Heart left ventricle (tissue), 16 donors: ENCODE results near the gene DPYSL3. TPM values are rescaled to one million over a fixed set of nuclear protein-coding genes. Genes with fewer than 3 reads are reported as not detected.
A peak's percentile ranks its signal among the peaks of the same experiment; 100 is the strongest.

Experiments used
- ATAC-seq, 4 donors: fragments of 200-7000 bp; cut with Tn5 transposase; one replicate each; pipeline ENCODE4 v1.9.1; 2020 to 2022; ENCODE audit warnings: moderate library complexity in 4 of 4, mild to moderate bottlenecking in 3 of 4, moderate number of reproducible peaks in 1 of 4
- DNase-seq, 5 donors: peaks; one replicate each; pipeline ENCODE4 v3.0.0-alpha.2; 2020
- H3K27ac ChIP-seq, 12 donors: fragments of 200-600 bp; sonication (generic) in 4 of 12; one replicate each; pipeline versions ENCODE4 v1.5.0 to v1.8.0; 2016 to 2022; ENCODE audit warnings: mild to moderate bottlenecking in 2 of 12
- H3K27me3 ChIP-seq, 9 donors: fragments of 200-600 bp; sonication (generic) in 2 of 9; one replicate each; pipeline versions ENCODE4 v1.5.1 to v1.8.0; 2016 to 2022; ENCODE audit warnings: mild to moderate bottlenecking in 3 of 9
- H3K36me3 ChIP-seq, 9 donors: fragments of 200-600 bp; sonication (generic) in 2 of 9; one replicate each; pipeline versions ENCODE4 v1.5.0 to v1.8.0; 2018 to 2022; ENCODE audit warnings: mild to moderate bottlenecking in 2 of 9
- H3K4me1 ChIP-seq, 12 donors: fragments of 200-600 bp; sonication (generic) in 4 of 12; one replicate each; pipeline versions ENCODE4 v1.5.0 to v1.8.0; 2016 to 2022; ENCODE audit warnings: mild to moderate bottlenecking in 3 of 12
- H3K4me3 ChIP-seq, 12 donors: fragments of 200-600 bp; sonication (generic) in 4 of 12; one replicate each; pipeline versions ENCODE4 v1.5.0 to v1.8.0; 2017 to 2022; ENCODE audit warnings: mild to moderate bottlenecking in 9 of 12, moderate library complexity in 4 of 12
- H3K9me3 ChIP-seq, 12 donors: fragments of 200-600 bp; sonication (generic) in 4 of 12; one replicate each; pipeline versions ENCODE4 v1.5.0 to v1.8.0; 2016 to 2022; ENCODE audit warnings: mild to moderate bottlenecking in 1 of 12
- POLR2A ChIP-seq, 2 donors: fragments of 450-650 bp; IDR thresholded peaks; one replicate each; pipeline ENCODE4 v1.6.1; 2017; ENCODE audit warnings: antibody characterized with exemption in 2 of 2, mild to moderate bottlenecking in 2 of 2, moderate library complexity in 2 of 2
- WGBS, 4 donors: extraction: QIAGEN DNeasy Blood & Tissue Kit in 2 of 4; methylation state at CpG; one replicate each; pipeline versions ENCODE4 v1.1.5 to v1.1.7; 2013 to 2018; 5-methylcytosine and 5-hydroxymethylcytosine counted together
- intact Hi-C, 10 donors: fragments of 100-400 bp; cut with DNase I; formaldehyde crosslinking; loops; one replicate each; pipeline versions ENCODE4 v1.11.1 to v1.14.2; 2022
- polyA plus RNA-seq, 2 donors: library from polyadenylated mRNA; stranded (reverse); fragments of 200-250 nt; gene quantifications; one replicate each; pipeline ENCODE4 v1.2.3, GENCODE V29; 2013
- total RNA-seq, 9 donors: library from RNA; depleted of rRNA in 2 of 9; stranded (reverse); fragments of >200 nt in 2 of 9; fragmentation: NEBNext Ultra II Directional in 3 of 9; extraction: Animal tissue kit (Norgen Biotek cat#: 25700) in 3 of 9; gene quantifications; one replicate each; pipeline versions ENCODE4 v1.1.0 to v1.2.4, GENCODE V29; 2016 to 2023
- TF ChIP-seq, protein P1 (sequence below), 12 donors: fragments of 200-600 bp; sonication (generic) in 4 of 12; IDR thresholded peaks; one replicate each; pipeline versions ENCODE4 v1.5.0 to v1.8.0; 2018 to 2022; ENCODE audit warnings: antibody characterized with exemption in 12 of 12, mild to moderate bottlenecking in 5 of 12
- donor health status: ischemic (EF 13 %, LVEDD 7.1; RV severe dilation, severe dysfunction).
- donor health status: healthy with polysubstance abuse.
- donor health status: DM: no; HTN: yes; CAD: no.
- donor health status: DM: no; HTN: no; CAD: no.
- donor health status: ischemic (EF 25% LVEDD 6.9; RV normal size, moderate dysfunction).
- donor health status: ischemic (EF 25% LVEDD 5.7; RV mildly dilated, moderate dysfunction).
- donor health status: healthy.
- donor health status: DM: yes; HTN: yes; CAD: no.
- donor health status: ischemic (EF 35%, LVEDD 5.7; RV mildly dilated, moderate dysfunction).
- donor health status: nonischemic (EF 11% LVEDD 7.7; RV severe dilation, severe dysfunction).
- donor health status: DM: yes; HTN: yes; CAD: no.
- donor health status: PGD.
- donor health status: ischemic (EF 29% LVEDD 5.4; RV normal size, mild dysfunction).
- donor health status: nonischemic (EF 23%, LVEDD 6.1; RV moderate dilation, normal function).

Gene DPYSL3
- total and polyA plus RNA-seq, 11 donors, result 7.9 to 54.7 (median 20.6) TPM

DNA sequence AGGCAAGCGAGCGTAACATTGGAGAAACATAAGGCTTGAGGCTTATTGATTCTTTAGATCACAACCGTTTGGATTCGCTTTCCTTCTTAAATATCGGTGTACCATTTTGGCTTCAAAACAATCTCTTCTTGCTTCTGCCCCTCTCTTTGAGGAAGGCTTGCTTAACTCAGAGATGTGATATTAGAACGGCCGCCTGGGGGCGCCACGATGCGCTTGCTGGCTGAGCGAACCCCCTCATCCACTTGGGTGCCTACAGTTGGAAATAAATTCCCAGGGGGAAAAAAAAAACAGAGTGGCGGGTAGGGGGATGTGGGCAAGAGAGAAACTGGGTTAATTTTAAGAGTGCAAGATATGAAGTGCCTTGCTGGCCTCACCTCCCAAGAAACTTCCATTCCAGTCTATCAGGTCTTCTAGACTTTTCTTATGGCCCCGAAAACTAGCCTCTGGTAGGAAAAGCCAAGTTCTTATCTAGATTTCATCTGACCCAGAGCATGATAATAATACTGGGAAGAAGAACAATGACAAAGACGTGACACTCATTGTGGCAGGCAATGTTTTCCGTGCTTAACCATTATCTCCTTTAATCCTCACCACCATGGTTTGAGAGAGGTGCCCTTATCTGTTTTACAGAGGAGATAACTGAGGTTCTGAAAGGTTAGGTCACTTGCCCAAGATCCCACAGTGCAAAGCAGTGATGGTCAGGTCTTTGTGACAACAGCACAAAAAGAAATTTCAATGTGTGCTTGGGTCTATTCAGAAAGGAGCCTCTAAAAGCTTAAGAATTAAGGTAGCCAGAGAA is 115.8 kb downstream of the DPYSL3 start:
- no peak for DNase-seq
- H3K9me3 ChIP-seq, result no peaks in the 10 kb centered on the region
- H3K36me3 ChIP-seq, result peaks cover 0 to 81% (median 18%) of the 10 kb centered on the region in 9 donors
- TF ChIP-seq POLR2A (IDR thresholded peaks at IDR 0.05), result no peak
- TF ChIP-seq, protein P1, sequence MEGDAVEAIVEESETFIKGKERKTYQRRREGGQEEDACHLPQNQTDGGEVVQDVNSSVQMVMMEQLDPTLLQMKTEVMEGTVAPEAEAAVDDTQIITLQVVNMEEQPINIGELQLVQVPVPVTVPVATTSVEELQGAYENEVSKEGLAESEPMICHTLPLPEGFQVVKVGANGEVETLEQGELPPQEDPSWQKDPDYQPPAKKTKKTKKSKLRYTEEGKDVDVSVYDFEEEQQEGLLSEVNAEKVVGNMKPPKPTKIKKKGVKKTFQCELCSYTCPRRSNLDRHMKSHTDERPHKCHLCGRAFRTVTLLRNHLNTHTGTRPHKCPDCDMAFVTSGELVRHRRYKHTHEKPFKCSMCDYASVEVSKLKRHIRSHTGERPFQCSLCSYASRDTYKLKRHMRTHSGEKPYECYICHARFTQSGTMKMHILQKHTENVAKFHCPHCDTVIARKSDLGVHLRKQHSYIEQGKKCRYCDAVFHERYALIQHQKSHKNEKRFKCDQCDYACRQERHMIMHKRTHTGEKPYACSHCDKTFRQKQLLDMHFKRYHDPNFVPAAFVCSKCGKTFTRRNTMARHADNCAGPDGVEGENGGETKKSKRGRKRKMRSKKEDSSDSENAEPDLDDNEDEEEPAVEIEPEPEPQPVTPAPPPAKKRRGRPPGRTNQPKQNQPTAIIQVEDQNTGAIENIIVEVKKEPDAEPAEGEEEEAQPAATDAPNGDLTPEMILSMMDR (IDR thresholded peaks at IDR 0.05), result peak in 4 of 12 donors; percentile 10 to 34 (median 30)
- intact Hi-C loops, result loop anchor here in 3 of 10 donors (10.0 kb wide), 3 partner anchors 161 to 181 kb away; no protein-coding TSS in a partner anchor
- H3K4me1 ChIP-seq, result peaks cover 0 to 9% (median 0%) of the 10 kb centered on the region in 12 donors
- H3K27ac ChIP-seq, result peak overlapping the region in 1 of 12 donors; percentile 22
- WGBS, 4 donors, result 76 to 82% (median 79%) methylated on average over 15 of the region's 15 CpGs
- H3K27me3 ChIP-seq, result no peaks in the 10 kb centered on the region
- no peak for ATAC-seq
- no peak overlapping the region for H3K4me3 ChIP-seq

DNA sequence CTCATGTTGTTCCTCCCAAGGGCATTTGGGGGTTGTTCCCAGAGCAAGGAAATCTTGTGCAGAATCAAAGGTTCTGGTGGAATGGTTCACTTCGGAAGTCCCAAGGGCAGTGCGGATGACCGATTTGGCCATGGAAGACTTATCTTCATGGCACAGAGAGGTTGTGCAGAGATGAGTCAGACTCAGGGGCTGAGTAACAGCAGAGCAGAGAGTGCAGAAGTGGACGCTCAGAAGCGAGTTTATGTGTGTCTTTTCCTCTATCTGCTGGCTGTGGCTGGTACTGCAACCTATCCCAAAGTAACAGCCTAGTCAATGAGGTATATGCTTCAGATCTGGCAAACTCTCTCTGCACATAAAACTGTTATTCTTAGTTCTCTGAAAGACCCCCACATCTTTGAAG is 118.1 kb downstream of the DPYSL3 start:
- ATAC-seq, result peak in 3 of 4 donors; percentile 71 to 90 (median 83)
- WGBS, 4 donors, result 51 to 64% (median 60%) methylated on average over 5 of the region's 5 CpGs
- peaks cover 0 to 60% (median 3%) of the 10 kb centered on the region in 9 donors for H3K36me3 ChIP-seq
- no peak overlapping the region for H3K4me3 ChIP-seq
- TF ChIP-seq POLR2A (IDR thresholded peaks at IDR 0.05), result no peak
- TF ChIP-seq, protein P1 (IDR thresholded peaks at IDR 0.05), result peak in 11 of 12 donors; percentile 24 to 59 (median 40)
- peaks cover 0 to 9% (median 0%) of the 10 kb centered on the region in 12 donors for H3K4me1 ChIP-seq
- no peaks in the 10 kb centered on the region for H3K27me3 ChIP-seq
- no peak overlapping the region for H3K27ac ChIP-seq
- peak in 2 of 5 donors; percentile 45 to 66 for DNase-seq
- intact Hi-C loops, result loop anchor here in 3 of 10 donors (10.0 kb wide), 3 partner anchors 163 to 183 kb away; no protein-coding TSS in a partner anchor
- no peaks in the 10 kb centered on the region for H3K9me3 ChIP-seq

DNA sequence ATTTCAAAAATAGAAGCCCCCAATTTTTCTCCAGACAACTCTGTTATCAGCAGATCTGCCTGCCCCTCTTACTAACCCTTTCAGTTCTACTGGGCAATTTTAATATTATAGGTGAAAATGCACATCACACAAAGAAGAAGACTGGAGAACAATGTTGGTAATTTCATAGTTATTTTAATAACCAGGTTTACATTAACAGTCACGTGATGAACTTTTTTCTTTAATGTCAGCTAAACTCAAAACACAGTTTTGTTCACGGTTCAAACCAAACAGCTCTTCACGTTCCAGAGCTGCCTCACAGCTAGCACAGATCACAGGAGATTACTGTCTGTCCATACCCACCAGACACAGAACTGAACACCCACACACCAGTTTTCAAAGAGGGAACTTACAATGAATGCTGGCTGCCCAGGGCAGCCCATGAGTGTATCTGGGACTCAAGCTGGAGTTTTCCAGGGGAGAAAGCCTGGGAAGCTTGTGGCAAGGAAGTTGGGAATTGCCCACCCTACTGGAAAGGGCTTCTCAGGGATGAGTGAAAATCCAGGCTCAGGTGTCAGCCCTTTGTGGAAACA is 119.1 kb downstream of the DPYSL3 start:
- Histone ChIP-seq H3K4me1 (peaks cover 0 to 3% (median 0%) of the 10 kb centered on the region in 12 donors), H3K27ac (no peak overlapping the region), H3K9me3 (no peaks in the 10 kb centered on the region), H3K27me3 (no peaks in the 10 kb centered on the region), H3K36me3 (peaks cover 0 to 49% (median 3%) of the 10 kb centered on the region in 9 donors), H3K4me3 (no peak overlapping the region)
- intact Hi-C loops, result loop anchor here in 3 of 10 donors (10.0 kb wide), 3 partner anchors 164 to 184 kb away; no protein-coding TSS in a partner anchor
- ATAC-seq (no peak), DNase-seq (no peak)
- TF ChIP-seq POLR2A (IDR thresholded peaks at IDR 0.05), result no peak
- TF ChIP-seq, protein P1 (IDR thresholded peaks at IDR 0.05), result no peak
- 86 to 92% (median 88%) methylated on average over 3 of the region's 3 CpGs for WGBS, 4 donors
